Erythroblast (primary cell): Measurements from ENCODE around the gene CYSRT1.
A peak's percentile ranks its signal among the peaks of the same experiment; 100 is the strongest.
"Not testable (repeated sequence)": the region's sequence is repeated elsewhere in the genome, so short reads cannot be mapped to it uniquely, and the experiment has no call there.

Experiments used
- DNase-seq, 2 experiments: peaks; one replicate each; lab custom pipeline; 2025; lab: John Stamatoyannopoulos, UW
- GATA1 ChIP-seq: IDR thresholded peaks from 2 replicates; pipeline ENCODE4 v1.6.1; 2011; ENCODE audit warnings: low read depth, mild to moderate bottlenecking, control low read depth, low read length, moderate library complexity
- POLR2A ChIP-seq: IDR thresholded peaks from 2 replicates; pipeline ENCODE4 v1.6.1; 2011; ENCODE audit warnings: mild to moderate bottlenecking, low read length

CYSRT1 gene

DNA sequence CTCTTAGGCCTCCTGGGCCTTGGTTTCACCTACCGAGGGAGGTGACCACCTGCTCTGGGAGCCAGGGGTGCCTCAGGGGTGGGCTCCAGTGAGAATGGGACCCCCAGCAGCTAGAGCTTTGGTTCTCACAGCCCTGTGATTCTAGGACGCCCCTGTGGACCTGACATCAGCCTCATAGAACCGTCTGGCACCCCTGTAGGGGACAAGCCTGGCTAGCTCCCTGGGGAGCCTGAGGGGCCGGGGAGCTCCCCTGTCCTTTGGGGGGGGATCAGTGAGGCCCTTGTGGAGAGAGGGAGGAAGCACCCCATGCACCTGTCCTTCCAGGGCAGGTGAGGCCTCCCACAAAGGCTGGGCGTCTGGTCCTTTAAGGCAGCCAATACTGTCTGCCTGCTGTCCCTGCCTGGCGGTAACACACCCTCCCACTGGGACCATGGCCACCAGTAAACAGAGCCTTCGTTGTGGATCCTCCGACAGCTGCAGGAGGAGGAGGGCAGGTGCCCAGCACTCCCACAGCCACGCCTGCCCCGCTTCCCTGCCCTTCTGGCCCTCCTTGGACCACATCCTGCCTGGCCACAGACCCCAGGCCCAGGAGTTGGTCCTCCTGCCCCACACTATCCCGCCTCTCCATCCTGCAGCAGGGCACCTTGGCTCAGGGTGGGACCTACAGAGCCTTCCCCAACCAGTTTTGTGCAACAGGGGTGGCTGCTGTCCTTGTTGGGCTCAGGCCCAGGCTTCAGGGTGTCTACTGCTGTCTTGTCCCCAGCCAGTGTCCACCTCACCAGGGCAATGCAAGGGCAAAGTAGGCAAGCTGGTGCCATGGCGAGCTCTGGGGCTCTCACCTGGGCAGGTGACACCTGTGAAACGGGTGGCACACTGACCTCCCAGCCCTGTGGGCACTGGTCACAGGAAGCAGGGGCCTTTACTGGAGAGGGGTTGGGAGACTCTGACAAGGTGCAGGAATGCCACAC is 13.1 kb downstream of the CYSRT1 start:
- DNase-seq, result no peak
- TF ChIP-seq GATA1 (no peak), POLR2A (no peak)

DNA sequence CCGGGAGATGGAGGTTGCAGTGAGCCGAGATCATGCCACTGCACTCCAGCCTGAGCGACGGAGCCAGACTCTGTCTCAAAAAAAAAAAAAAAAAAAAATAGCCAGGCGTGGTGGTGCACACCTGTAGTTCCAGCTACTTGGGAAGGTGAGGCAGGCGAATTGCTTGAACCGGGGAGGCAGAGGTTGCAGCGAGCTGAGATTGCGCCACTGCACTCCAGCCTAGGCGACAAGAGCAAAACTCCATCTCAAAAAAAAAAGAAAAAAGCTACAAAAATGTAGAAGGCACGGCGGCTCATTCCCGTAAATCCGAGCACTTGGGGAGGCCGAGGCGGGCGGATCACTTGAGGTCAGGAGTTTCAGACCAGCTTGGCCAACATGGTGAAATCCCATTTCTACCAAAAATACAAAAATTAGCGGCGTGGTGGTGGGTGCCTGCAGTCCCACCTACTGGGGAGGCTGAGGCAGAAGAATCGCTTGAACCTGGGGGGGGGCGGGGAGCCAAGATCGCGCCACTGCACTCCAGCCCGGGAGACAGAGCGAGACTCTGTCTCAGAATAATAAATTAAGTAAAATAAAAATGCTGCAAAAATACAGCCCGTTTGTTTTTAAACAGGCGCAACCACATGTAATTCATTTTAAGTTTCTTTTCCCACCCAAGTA is 14.7 kb downstream of the CYSRT1 start:
- DNase-seq, result not testable (repeated sequence)

DNA sequence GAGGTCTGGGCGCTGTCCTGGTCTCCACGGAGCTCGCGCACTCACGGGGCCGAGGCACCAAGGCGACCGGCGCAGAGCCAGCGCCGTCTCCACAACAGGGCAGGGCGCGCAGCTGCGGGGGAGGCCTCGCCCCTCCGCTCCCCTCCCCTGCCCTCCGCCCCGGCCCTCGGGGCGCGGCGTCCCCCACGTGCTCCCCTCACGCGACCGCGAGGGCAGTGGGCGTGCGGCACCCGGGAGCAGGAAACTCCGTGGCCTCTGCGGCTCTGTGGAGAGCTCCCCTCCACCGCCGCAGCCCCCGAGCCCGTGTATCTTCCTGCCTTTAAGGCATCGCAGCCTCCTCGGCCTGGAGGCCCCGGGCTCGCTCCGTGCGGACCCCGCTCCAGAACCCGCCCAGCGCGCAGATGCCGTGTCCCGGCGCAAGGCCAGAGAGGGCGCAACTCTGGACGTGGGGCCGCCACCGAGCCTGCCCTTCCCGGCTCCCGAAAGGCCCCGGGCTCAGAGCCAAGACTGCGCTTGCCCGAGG is 15.4 kb downstream of the CYSRT1 start:
- no peak for TF ChIP-seq POLR2A
- no peak for TF ChIP-seq GATA1
- peak; percentile 90 to 91 for DNase-seq

- no peak for TF ChIP-seq GATA1
- peak; percentile 100 for TF ChIP-seq POLR2A
Observed at GRCh38 chr9:137240841-137241489, 16.0 kb downstream of the CYSRT1 start, which contains the start of gene TUBB4B. Gene TUBB4B, plus strand, starts transcription at chr9:137241287. Its CDS starts 74 bp downstream, at chr9:137241361.

DNA sequence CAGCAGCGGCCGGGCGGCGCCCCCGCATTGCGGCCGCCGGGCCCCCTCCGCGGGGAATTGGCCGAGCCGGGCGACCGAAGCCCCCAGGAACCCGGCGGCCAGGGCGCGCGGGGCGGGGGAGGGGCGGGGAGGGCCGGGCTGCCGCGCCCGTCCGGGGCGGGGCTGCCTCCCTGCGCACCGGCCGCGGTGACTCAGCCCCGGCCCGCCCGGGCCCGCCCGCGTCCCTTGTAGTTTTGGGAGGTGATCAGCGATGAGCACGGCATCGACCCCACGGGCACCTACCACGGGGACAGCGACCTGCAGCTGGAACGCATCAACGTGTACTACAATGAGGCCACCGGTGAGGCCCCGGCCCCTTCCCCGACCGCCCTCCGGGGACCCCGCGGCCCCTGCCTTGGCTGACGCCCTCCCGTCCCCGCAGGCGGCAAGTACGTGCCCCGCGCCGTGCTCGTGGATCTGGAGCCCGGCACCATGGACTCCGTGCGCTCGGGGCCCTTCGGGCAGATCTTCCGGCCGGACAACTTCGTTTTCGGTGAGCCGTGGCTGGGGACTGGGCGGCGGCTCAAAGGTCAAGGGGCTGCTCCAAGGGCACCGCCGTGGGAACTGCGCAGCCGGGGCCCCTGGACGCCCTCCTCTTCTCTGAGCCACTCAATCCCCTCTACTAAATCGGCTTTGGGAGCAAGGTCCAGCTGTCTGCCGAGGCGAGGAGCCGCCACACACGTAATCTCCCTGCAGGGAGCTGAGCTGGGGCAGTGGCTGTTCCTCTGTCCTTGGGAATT is 16.7 kb downstream of the CYSRT1 start:
- no peak for TF ChIP-seq GATA1
- TF ChIP-seq POLR2A, result no peak
- DNase-seq, result peak; percentile 84 to 91

More at GRCh38 chr9:137240841-137241489, 16.0 kb downstream of the CYSRT1 start, which contains the start of gene TUBB4B:
- peak; percentile 100 for DNase-seq

GRCh38 chr9:137242269-137243203 is 17.6 kb downstream of the CYSRT1 start:
- peak; percentile 55 to 69 for DNase-seq
- TF ChIP-seq GATA1 (no peak), POLR2A (peak; percentile 10)

DNA sequence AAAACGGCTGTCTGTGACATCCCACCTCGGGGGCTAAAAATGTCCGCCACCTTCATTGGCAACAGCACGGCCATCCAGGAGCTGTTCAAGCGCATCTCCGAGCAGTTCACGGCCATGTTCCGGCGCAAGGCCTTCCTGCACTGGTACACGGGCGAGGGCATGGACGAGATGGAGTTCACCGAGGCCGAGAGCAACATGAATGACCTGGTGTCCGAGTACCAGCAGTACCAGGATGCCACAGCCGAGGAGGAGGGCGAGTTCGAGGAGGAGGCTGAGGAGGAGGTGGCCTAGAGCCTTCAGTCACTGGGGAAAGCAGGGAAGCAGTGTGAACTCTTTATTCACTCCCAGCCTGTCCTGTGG is 18.3 kb downstream of the CYSRT1 start:
- DNase-seq, result not testable (repeated sequence)

GRCh38 chr9:137243626-137244485 is 18.9 kb downstream of the CYSRT1 start:
- DNase-seq, result peak; percentile 66 to 68

DNA sequence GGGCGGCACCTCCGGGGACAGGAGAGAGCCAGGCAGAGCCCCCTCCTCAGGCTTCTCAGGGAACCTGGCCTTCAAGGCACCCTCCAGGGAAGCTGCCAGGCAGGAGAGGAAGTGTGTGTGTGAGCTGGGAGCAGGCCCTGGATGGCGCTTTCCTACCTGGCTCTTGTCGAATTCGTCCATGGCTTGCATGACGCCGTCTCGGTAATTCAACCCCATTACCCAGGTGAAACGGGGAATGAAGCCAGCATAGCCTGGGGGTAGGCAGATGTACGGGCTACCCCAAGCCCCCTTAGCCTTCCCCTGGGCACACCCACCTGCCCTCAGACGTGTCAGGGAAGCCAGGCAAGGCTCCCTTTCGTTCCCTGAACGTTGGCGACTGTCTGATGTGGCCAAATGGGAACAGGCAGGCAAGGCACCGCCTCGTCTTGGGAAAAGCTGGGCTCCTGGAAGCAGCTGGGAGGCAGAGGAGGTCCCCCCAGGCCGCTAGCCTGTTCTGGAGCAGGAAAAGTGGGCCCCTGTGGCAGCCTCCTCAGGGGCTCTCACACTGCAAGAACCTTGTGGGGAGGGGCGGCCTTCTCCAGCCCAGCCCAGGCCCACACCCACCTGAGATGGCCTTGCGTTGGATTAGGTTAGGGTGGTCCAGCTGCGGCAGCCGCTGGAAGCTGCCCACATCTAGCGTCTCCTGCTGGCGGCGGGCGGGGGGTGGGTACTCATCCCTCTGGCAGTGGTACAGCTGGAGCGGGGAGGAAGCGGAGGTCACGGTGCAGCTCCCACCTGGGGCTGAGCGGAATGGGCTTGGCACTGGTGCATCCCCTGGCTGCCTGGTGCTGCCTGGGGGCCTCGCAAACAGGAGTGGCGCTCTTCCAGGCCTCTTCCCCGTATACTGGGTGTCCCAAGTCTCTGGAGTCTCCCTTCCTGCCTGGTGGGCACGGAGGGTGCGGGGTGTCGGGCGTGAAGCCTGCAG is 19.8 kb downstream of the CYSRT1 start:
- no peak for TF ChIP-seq POLR2A
- no peak for TF ChIP-seq GATA1
- DNase-seq, result peak in 1 of 2 experiments; percentile 60

More at GRCh38 chr9:137243626-137244485, 18.9 kb downstream of the CYSRT1 start:
- TF ChIP-seq POLR2A (peak; percentile 82), GATA1 (no peak)
